HG03060 (cell line): ENCODE measurements around the gene MAN1A1.

Source experiments
- ATAC-seq: cut with Tn5 transposase; IDR thresholded peaks from one replicate; pipeline ENCODE4 v1.9.1; 2021; ENCODE audit warnings: low read depth, moderate number of reproducible peaks; ENCODE audit not compliant: unreplicated experiment

MAN1A1 gene

GRCh38 chr6:119346936-119347335 lies 2.6 kb downstream of the MAN1A1 start:
- ATAC-seq = no peak

GRCh38 chr6:119346450-119346849 lies 3.1 kb downstream of the MAN1A1 start:
- no peak for ATAC-seq

- no peak for ATAC-seq
Measured at GRCh38 chr6:119345114-119345513, 4.4 kb downstream of the MAN1A1 start.

- no peak for ATAC-seq
Measured at GRCh38 chr6:119344306-119344705, 5.3 kb downstream of the MAN1A1 start.

- no peak for ATAC-seq
Measured at GRCh38 chr6:119343573-119344146, 5.9 kb downstream of the MAN1A1 start.

GRCh38 chr6:119343167-119343566 lies 6.4 kb downstream of the MAN1A1 start:
- ATAC-seq = no peak

GRCh38 chr6:119342430-119342829 lies 7.1 kb downstream of the MAN1A1 start:
- no peak for ATAC-seq

GRCh38 chr6:119340796-119341487 lies 8.6 kb downstream of the MAN1A1 start:
- no peak for ATAC-seq

GRCh38 chr6:119339941-119340456 lies 9.6 kb downstream of the MAN1A1 start:
- no peak for ATAC-seq

GRCh38 chr6:119337762-119338161 lies 11.8 kb downstream of the MAN1A1 start:
- ATAC-seq = no peak

GRCh38 chr6:119337252-119337651 lies 12.3 kb downstream of the MAN1A1 start:
- ATAC-seq = no peak

- no peak for ATAC-seq
Measured at GRCh38 chr6:119334535-119335264, 14.9 kb downstream of the MAN1A1 start.

- no peak for ATAC-seq
Measured at GRCh38 chr6:119333707-119334295, 15.8 kb downstream of the MAN1A1 start.

GRCh38 chr6:119333063-119333609 lies 16.4 kb downstream of the MAN1A1 start:
- no peak for ATAC-seq

GRCh38 chr6:119331663-119332286 lies 17.8 kb downstream of the MAN1A1 start:
- no peak for ATAC-seq

GRCh38 chr6:119330520-119331113 lies 18.9 kb downstream of the MAN1A1 start:
- ATAC-seq = no peak

- ATAC-seq = no peak
Measured at GRCh38 chr6:119329794-119330180, 19.8 kb downstream of the MAN1A1 start.

- no peak for ATAC-seq
Measured at GRCh38 chr6:119328892-119329793, 20.4 kb downstream of the MAN1A1 start.

- ATAC-seq = no peak
Measured at GRCh38 chr6:119328254-119328653, 21.3 kb downstream of the MAN1A1 start.
